NCI-H1092 (cell line): ENCODE data around the gene CAPN11.
"Not testable (repeated sequence)": the region's sequence is repeated elsewhere in the genome, so short reads cannot be mapped to it uniquely, and the experiment has no call there.

ENCODE experiments used
- DNase-seq: peaks from one replicate; lab custom pipeline; 2025; lab: John Stamatoyannopoulos, UW

Gene CAPN11

GRCh38 chr6:44181784-44182183 is 23.2 kb downstream of the CAPN11 start:
- not testable (repeated sequence) for DNase-seq

GRCh38 chr6:44182911-44183390 is 24.3 kb downstream of the CAPN11 start:
- DNase-seq = no peak

GRCh38 chr6:44183783-44184182 is 25.2 kb downstream of the CAPN11 start:
- DNase-seq = no peak

- DNase-seq = not testable (repeated sequence)
Measured at GRCh38 chr6:44185356-44185755, 26.7 kb downstream of the CAPN11 start.

- DNase-seq = no peak
Measured at GRCh38 chr6:44185953-44186634, 27.5 kb downstream of the CAPN11 start.

- no peak for DNase-seq
Measured at GRCh38 chr6:44186635-44187025, 28.0 kb downstream of the CAPN11 start.

- no peak for DNase-seq
Measured at GRCh38 chr6:44188819-44189218, 30.2 kb downstream of the CAPN11 start.

- DNase-seq = no peak
Measured at GRCh38 chr6:44189257-44189656, 30.6 kb downstream of the CAPN11 start.

GRCh38 chr6:44190715-44191114 is 32.1 kb downstream of the CAPN11 start:
- no peak for DNase-seq

GRCh38 chr6:44192428-44193041 is 33.9 kb downstream of the CAPN11 start:
- DNase-seq = no peak

- no peak for DNase-seq
Measured at GRCh38 chr6:44193307-44193910, 34.8 kb downstream of the CAPN11 start.

GRCh38 chr6:44194326-44194725 is 35.7 kb downstream of the CAPN11 start:
- DNase-seq = no peak

GRCh38 chr6:44196351-44196750 is 37.7 kb downstream of the CAPN11 start:
- not testable (repeated sequence) for DNase-seq

GRCh38 chr6:44198684-44199083 is 40.1 kb downstream of the CAPN11 start:
- no peak for DNase-seq

GRCh38 chr6:44199883-44200282 is 41.3 kb downstream of the CAPN11 start:
- DNase-seq = no peak

GRCh38 chr6:44201200-44201599 is 42.6 kb downstream of the CAPN11 start:
- no peak for DNase-seq

- DNase-seq = no peak
Measured at GRCh38 chr6:44201638-44202303, 43.2 kb downstream of the CAPN11 start.

GRCh38 chr6:44202332-44202971 is 43.8 kb downstream of the CAPN11 start:
- DNase-seq = no peak

GRCh38 chr6:44202972-44203750 is 44.5 kb downstream of the CAPN11 start:
- no peak for DNase-seq

- no peak for DNase-seq
Measured at GRCh38 chr6:44203955-44204354, 45.3 kb downstream of the CAPN11 start.

GRCh38 chr6:44207966-44208365 is 49.3 kb downstream of the CAPN11 start:
- DNase-seq = no peak
